Coronary artery (tissue), 2 donors: ENCODE results near the gene TMEM131.
"Not testable (repeated sequence)": the region's sequence is repeated elsewhere in the genome, so short reads cannot be mapped to it uniquely, and the experiment has no call there.

Experiments
- DNase-seq: peaks from one replicate; pipeline ENCODE4 v3.0.0-alpha.2; 2017; ENCODE audit warnings: low spot score
- H3K27ac ChIP-seq, 2 donors: fragments of 200-600 bp; sonication (generic); one replicate each; pipeline ENCODE4 v1.5.1; 2016 to 2019
- H3K4me3 ChIP-seq: fragments of 200-600 bp; sonication (generic); 2 replicates; pipeline ENCODE4 v1.5.1; 2016; ENCODE audit warnings: mild to moderate bottlenecking, moderate library complexity
- TF ChIP-seq, protein P1 (sequence below): fragments of 200-600 bp; sonication (generic); IDR thresholded peaks from one replicate; pipeline ENCODE4 v1.5.1; 2019; ENCODE audit warnings: antibody characterized with exemption

Gene TMEM131

DNA sequence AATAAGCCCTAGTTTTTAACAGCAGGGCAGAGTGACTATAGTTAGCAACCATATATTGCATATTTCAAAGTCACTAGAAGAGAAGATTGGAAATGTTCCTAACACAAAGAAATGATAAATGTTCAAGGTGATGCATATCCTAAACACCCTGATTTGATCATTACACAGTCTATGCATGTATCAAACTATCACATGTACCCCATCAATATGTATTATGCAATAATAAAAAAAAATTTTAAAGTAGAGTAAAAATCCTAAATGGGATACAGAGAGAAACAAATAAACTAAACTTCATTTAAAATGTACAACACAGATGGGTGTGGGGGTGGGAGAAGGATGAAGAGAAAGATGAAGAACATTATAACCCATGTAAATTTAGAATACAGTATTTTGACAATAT, 93.9 kb downstream of the TMEM131 start:
- TF ChIP-seq, protein P1, sequence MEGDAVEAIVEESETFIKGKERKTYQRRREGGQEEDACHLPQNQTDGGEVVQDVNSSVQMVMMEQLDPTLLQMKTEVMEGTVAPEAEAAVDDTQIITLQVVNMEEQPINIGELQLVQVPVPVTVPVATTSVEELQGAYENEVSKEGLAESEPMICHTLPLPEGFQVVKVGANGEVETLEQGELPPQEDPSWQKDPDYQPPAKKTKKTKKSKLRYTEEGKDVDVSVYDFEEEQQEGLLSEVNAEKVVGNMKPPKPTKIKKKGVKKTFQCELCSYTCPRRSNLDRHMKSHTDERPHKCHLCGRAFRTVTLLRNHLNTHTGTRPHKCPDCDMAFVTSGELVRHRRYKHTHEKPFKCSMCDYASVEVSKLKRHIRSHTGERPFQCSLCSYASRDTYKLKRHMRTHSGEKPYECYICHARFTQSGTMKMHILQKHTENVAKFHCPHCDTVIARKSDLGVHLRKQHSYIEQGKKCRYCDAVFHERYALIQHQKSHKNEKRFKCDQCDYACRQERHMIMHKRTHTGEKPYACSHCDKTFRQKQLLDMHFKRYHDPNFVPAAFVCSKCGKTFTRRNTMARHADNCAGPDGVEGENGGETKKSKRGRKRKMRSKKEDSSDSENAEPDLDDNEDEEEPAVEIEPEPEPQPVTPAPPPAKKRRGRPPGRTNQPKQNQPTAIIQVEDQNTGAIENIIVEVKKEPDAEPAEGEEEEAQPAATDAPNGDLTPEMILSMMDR, result no peak
- no peak for DNase-seq
- Histone ChIP-seq H3K27ac (no peak overlapping the region), H3K4me3 (no peak overlapping the region)

DNA sequence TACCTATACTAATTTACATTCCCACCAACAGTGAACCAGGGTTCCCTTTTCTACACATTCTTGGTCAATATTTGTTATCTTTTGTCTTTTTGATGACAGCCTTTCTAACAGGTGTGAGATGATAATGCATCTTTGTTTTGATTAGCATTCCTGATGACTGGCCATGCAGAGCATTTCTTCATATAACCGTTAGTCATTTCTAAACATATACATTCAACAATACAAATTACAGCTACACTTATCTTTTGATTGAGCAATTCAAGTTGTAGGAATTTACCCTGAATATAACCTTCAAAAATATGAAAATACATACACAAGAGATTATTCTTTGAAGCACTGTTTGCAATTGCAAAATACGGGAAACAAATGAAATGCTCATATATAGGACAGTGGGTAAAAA, 94.9 kb downstream of the TMEM131 start:
- Histone ChIP-seq H3K4me3 (no peak overlapping the region), H3K27ac (no peak overlapping the region)
- DNase-seq, result no peak
- TF ChIP-seq, protein P1, result no peak

DNA sequence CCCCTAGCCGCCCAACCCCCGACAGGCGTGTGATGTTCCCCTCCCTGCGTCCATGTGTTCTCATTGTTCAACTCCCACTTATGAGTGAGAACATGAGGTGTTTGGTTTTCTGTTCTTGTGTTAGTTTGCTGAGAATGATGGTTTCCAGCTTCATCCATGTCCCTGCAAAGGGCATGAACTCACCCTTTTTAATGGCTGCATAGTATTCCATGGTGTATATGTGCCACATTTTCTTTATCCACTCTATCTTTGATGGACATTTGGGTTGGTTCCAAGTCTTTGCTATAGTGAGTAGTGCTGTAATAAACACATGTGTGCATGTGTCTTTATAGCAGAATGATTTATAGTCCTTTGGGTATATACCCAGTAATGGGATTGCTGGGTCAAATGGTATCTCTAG, 102.7 kb downstream of the TMEM131 start:
- not testable (repeated sequence) for H3K27ac ChIP-seq

DNA sequence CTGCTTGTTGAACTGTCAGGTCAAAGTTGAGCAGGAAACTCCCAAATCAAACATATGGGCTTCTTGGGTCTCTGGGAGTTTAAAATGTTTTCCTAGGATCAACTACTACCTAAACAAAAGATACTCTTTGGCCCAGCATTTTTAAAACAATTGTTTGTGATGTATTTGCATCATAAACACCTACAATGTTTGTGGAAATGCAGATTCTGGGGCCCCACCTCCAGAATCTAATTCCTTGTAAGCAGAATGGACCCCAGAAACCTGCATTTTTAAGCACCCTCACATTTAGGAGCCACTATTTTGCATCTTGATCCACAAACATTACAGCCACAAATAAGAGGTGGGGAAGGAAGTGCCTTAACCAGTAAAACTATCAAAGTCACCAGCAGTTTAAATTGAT, 104.1 kb downstream of the TMEM131 start:
- H3K4me3 ChIP-seq, result no peak overlapping the region
- DNase-seq, result no peak
- H3K27ac ChIP-seq, result no peak overlapping the region
- TF ChIP-seq, protein P1, result no peak

More for the DNA sequence above, 102.7 kb downstream of the TMEM131 start:
- H3K4me3 ChIP-seq, DNase-seq: not testable (repeated sequence)

DNA sequence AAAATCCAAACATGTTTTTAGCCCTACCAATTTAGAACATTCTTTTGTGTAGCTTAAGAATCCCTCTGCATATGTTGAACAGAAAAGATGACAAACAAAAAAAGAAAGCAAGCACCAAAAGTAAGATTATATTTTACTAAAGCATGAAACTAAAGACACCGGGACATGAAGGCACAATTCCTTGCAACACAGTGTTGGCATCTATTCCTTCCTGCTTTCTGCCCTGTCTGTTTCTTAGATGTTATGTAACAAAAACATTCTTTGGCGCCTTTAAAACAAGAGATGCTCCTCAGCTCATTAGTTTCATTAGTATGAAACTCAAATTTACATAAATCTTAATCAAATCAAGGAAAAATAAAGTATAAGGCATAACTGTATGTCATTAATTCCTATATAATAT, 106.6 kb downstream of the TMEM131 start:
- DNase-seq, result no peak
- TF ChIP-seq, protein P1, result no peak
- H3K4me3 ChIP-seq, result no peak overlapping the region
- no peak overlapping the region for H3K27ac ChIP-seq

DNA sequence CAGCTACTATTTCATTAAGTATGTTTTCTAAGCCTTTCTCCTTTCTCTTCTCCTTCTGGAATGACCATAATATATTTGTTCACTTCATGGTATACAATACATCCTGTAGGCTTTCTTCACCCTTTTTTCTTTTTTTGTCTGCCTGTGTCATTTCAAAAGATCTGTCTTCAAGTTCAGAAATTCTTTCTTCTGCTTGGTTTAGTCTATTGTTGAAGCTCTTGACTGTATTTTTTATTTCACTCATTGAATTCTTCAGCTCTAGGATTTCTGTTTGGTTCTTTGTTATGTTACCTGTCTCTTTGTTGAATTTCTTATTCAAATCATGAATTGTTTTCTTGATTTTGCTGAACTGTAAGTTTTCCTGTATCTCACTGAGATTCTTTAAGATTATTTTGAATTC, 109.9 kb downstream of the TMEM131 start:
- Histone ChIP-seq H3K27ac (no peak overlapping the region), H3K4me3 (no peak overlapping the region)
- no peak for DNase-seq
- TF ChIP-seq, protein P1, result no peak

DNA sequence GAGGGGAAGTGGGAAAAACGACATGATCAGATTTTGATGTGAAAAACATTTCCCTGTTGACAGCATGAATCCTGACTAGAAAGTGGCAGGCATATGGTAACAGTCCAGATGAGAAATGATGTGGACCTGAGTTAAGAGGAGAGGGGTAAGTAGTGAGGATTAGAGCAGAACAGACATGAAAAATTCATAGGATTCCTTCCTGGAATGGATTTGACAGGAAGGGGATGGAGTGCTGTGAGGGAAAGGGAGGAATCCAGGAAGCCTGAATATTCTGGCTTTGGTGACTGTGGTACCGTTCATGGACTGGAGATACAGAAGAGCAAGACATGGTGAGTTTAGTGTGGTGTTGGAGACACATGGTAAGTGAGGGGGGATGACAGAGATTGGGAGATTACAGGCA, 115.4 kb downstream of the TMEM131 start:
- Histone ChIP-seq H3K27ac (no peak overlapping the region), H3K4me3 (no peak overlapping the region)
- no peak for DNase-seq
- TF ChIP-seq, protein P1, result no peak

DNA sequence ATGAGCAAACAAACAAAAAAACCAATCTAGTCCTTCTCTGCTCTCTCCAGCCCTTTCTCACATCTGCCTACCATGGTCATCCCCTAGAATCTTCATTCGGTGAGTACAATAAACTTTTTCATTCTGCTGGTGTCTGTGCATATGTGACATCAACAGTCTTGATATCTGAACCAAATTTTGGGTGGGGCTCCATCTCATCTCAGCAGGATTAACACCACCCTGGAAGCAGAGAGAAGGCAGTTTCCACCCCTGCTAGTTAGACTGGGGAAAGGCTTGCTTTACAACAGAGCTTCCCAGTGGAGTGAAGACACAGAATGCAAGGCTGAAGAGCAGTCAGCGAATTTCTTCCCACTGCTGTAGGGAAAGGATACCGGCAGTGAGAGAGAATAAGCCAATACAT, 116.9 kb downstream of the TMEM131 start:
- TF ChIP-seq, protein P1, result no peak
- Histone ChIP-seq H3K4me3 (no peak overlapping the region), H3K27ac (no peak overlapping the region)
- no peak for DNase-seq

DNA sequence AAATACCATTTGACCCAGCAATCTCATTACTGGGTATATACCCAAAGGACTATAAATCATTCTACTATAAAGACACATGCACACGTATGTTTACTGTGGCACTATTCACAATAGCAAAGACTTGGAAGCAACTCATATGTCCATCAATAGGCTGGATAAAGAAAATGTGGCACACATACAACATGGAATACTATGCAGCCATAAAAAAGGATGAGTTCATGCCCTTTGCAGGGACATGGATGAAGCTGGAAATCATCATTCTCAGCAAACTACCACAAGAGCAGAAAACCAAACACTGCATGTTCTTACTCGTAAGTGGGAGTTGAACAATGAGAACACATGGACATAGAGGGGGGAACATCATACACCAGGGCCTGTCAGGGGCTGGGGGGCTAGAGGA, 117.4 kb downstream of the TMEM131 start:
- not testable (repeated sequence) for DNase-seq, H3K27ac ChIP-seq, H3K4me3 ChIP-seq
